Posterior vena cava (tissue), 2 donors: ENCODE measurements around the gene TNFSF12. TPM values are rescaled to one million over a fixed set of nuclear protein-coding genes. Genes with fewer than 3 reads are reported as not detected.

Source experiments
- DNase-seq: peaks from one replicate; pipeline ENCODE4 v3.0.0-alpha.2; 2020; ENCODE audit warnings: low spot score
- intact Hi-C, 2 donors: fragments of 100-400 bp; cut with DNase I; formaldehyde crosslinking; loops; one replicate each; pipeline versions ENCODE4 v1.14.1 to v1.14.2; 2022 to 2023
- total RNA-seq, 2 donors: library from RNA; stranded (reverse); fragmentation: NEBNext Ultra II Directional; extraction: Animal tissue kit (Norgen Biotek cat#: 25700); gene quantifications; one replicate each; pipeline ENCODE4 v1.2.1, GENCODE V29; 2021
- donor health status: DM: yes; HTN: yes; CAD: no.
- donor health status: DM: yes; HTN: yes; CAD: no.

Gene TNFSF12
- total RNA-seq, 2 donors from 2014 or later: 52.0 to 65.1 TPM

DNA sequence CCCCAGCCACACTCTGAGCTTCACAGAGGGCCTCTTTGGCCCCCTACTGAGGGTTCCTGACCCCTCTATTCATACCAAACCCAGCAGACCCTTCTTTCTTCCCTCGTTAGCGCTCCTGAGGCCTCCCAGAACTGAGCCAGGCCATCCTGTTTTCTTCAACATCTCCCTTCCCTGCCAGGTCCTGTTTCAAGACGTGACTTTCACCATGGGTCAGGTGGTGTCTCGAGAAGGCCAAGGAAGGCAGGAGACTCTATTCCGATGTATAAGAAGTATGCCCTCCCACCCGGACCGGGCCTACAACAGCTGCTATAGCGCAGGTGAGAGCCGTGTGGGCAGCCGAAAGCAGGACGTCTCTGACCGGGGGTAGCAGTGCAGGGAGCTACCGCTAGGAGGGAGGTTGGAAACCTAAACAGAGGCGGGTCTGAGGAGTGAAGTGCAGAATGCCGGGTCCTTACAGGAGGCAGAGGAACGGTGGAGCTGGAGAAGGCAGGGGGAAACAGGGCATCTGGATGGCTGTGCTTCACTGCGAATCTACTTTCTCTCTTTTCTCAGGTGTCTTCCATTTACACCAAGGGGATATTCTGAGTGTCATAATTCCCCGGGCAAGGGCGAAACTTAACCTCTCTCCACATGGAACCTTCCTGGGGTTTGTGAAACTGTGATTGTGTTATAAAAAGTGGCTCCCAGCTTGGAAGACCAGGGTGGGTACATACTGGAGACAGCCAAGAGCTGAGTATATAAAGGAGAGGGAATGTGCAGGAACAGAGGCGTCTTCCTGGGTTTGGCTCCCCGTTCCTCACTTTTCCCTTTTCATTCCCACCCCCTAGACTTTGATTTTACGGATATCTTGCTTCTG, 11.5 kb downstream of the TNFSF12 start:
- intact Hi-C loops: loop anchor here in 1 of 2 donors (2.0 to 10.0 kb wide), 3 partner anchors 46 to 206 kb away; partner anchors contain the start of genes FGF11, KCTD11, TMEM102 and TMEM95
- DNase-seq: peak; percentile 90

- intact Hi-C loops: loop anchor here in 1 of 2 donors (2.0 to 10.0 kb wide), 3 partner anchors 46 to 206 kb away; partner anchors contain the start of genes FGF11, KCTD11, TMEM102 and TMEM95
- DNase-seq: peak; percentile 97
Measured at GRCh38 chr17:7561028-7561575, 12.2 kb downstream of the TNFSF12 start.

DNA sequence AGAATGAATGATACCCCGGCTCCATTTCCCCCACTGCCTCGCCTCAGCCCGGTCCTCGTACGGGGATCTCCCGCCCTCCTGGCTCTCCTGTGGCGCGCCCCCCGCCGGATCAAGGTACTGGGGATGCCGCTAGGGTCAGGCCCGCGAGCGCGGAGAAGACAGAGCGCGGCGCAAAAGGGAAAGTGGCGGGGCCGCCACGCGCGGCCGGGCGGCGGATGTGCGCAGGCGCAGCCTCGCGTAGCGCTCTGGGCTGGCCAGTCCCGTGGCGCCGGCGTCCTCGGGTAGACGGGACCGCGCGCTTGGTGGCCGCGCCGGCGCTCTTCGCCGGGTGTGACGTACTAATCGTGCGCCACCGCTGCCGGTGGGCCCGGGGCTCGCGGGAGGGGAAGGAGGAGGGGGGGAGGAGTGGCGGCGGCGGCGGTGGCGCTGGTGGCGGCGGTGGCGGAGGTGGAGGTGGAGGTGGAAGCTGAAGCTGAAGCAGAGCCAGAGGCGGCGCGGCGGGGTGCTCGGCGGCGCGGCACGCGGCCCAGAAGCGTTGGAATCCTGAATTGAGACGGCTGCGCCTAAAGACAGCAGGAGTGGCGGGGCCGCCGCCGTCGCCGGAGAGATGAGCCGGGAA, 12.8 kb downstream of the TNFSF12 start, which contains the start of gene SENP3:
SENP3 (plus strand) TSS at position 331 of the 619 bp plus-strand sequence. CDS start 1,158 bp downstream, outside the sequence.
- peak; percentile 97 for DNase-seq
- intact Hi-C loops: loop anchor here in 1 of 2 donors (2.0 to 10.0 kb wide), 3 partner anchors 47 to 207 kb away; partner anchors contain the start of genes FGF11, KCTD11, TMEM102 and TMEM95

DNA sequence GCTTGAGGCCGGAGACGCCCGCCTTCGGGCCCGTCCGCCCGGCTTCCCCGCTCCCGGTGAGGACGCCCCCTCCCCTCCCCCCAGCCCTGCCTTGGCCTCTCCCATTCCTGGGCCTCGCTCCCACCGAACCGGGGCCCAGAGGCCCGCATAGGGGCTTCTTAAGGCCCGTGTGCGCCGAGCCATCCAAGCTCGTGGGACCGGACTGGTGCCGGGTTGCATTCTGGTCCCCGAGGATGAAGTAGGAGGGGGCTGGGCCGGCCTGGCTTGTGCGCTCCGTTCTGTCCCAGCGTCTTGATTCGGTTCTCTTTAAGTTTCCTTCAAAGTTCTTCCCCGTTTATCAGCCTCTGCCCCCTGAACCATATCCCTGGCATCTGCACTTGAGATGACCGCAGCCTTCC, 13.3 kb downstream of the TNFSF12 start:
- DNase-seq: no peak

DNA sequence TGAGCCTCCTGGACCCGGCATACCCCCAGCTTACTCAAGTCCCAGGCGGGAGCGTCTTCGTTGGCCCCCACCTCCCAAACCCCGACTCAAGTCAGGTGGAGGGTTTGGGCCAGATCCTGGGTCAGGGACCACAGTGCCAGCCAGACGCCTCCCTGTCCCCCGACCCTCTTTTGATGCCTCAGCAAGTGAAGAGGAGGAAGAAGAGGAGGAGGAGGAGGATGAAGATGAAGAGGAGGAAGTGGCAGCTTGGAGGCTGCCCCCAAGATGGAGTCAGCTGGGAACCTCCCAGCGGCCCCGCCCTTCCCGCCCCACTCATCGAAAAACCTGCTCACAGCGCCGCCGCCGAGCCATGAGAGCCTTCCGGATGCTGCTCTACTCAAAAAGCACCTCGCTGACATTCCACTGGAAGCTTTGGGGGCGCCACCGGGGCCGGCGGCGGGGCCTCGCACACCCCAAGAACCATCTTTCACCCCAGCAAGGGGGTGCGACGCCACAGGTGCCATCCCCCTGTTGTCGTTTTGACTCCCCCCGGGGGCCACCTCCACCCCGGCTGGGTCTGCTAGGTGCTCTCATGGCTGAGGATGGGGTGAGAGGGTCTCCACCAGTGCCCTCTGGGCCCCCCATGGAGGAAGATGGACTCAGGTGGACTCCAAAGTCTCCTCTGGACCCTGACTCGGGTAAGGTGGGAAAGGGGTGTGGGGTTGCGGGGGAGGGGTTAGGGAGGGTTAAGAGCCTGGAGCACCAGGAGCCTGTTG, 14.4 kb downstream of the TNFSF12 start:
- DNase-seq: no peak
- intact Hi-C loops: loop anchor here in 1 of 2 donors (10.0 kb wide), 2 partner anchors 128 to 208 kb away; partner anchors contain the start of genes FGF11, KCTD11, TMEM102 and TMEM95

More for the DNA sequence above, 13.3 kb downstream of the TNFSF12 start:
- intact Hi-C loops: loop anchor here in 1 of 2 donors (10.0 kb wide), 2 partner anchors 127 to 207 kb away; partner anchors contain the start of genes FGF11, KCTD11, TMEM102 and TMEM95

DNA sequence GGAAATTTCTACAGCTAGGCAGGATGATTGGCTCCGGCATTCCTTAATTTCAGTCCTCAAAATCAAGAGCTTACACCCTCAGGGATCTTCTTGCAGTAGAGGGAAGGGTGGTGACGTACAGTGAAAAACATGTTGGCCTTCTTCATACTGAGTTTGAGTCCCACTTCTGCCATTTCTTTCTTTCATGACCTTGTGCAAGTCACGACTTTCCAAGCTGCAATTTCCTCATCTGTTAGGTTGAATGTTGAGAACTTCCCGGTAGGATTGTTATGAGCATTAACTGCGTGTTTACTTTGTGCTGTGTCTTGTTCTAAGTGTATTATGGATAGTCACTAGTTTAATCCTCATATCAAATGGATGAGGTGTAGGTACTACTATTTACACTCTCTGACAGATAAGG, 20.7 kb downstream of the TNFSF12 start:
- intact Hi-C loops: loop anchor here in 1 of 2 donors (10.0 kb wide), 2 partner anchors 135 to 215 kb away; partner anchors contain the start of genes FGF11, KCTD11, TMEM102 and TMEM95
- no peak for DNase-seq

DNA sequence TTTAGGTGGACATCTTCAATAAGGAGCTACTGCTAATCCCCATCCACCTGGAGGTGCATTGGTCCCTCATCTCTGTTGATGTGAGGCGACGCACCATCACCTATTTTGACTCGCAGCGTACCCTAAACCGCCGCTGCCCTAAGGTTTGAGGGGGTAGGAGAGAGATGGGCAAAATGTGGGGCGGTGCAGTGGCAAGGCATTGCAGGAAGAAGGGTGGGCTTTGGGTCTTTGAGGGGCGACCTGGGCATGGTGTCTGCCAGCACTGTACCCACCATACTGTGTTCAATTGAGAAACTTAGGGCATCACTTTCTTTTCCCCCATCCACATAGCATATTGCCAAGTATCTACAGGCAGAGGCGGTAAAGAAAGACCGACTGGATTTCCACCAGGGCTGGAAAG, 21.5 kb downstream of the TNFSF12 start:
- intact Hi-C loops: loop anchor here in 1 of 2 donors (10.0 kb wide), 1 partner anchor 1374 kb away; no protein-coding TSS in a partner anchor

DNA sequence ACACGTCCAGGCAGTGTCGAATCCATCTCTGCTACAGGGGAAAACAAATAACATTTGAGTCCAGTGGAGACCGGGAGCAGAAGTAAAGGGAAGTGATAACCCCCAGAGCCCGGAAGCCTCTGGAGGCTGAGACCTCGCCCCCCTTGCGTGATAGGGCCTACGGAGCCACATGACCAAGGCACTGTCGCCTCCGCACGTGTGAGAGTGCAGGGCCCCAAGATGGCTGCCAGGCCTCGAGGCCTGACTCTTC, 23.4 kb downstream of the TNFSF12 start:
- no peak for DNase-seq

More for the DNA sequence above, 21.5 kb downstream of the TNFSF12 start:
- DNase-seq: no peak

GRCh38 chr17:7572588-7573323, 23.9 kb downstream of the TNFSF12 start:
- DNase-seq: peak; percentile 100
- intact Hi-C loops: loop anchor here in 1 of 2 donors (10.0 kb wide), 1 partner anchor 1372 kb away; no protein-coding TSS in a partner anchor

More for the DNA sequence above, 23.4 kb downstream of the TNFSF12 start:
- intact Hi-C loops: loop anchor here in 1 of 2 donors (10.0 kb wide), 1 partner anchor 1373 kb away; no protein-coding TSS in a partner anchor

DNA sequence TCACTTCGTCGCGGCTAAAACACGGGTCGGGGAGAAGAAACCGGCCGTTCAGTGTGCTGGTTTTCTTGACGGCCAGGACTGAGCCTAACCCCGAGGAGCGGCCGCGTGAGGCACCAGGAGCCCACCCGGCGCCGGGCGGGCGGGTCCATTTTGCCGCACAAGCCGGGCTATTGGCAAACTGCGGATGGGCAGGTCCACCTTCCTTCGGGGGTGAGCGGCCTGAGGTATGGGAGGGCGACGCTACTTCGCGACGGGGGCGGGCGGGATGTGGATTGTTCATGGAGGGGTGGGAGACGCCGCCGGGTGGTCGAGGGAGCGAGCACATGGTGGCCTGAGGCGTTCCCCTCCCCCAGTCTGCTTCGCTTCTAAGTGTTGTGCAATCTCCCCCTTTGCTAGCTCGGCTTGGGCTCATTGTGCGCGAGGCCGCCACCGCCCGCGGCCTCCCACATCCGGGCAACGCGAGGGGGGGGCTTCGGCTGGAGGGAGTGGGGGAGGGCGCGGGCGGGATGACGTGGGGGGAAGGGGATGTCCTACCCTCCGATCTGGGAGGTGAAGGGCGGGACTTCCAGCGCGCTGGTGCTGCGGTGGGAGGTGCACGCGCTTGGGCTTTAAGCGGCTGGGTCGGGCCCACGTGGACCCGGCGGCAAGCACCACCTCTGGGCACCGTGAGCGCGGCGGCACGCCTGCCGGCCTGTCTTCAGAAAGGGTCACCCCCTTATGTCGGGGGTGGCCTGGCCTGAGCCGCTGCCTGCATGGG, 24.6 kb downstream of the TNFSF12 start:
- DNase-seq: peak; percentile 97
- intact Hi-C loops: loop anchor here in 1 of 2 donors (10.0 kb wide), 1 partner anchor 1371 kb away; no protein-coding TSS in a partner anchor

DNA sequence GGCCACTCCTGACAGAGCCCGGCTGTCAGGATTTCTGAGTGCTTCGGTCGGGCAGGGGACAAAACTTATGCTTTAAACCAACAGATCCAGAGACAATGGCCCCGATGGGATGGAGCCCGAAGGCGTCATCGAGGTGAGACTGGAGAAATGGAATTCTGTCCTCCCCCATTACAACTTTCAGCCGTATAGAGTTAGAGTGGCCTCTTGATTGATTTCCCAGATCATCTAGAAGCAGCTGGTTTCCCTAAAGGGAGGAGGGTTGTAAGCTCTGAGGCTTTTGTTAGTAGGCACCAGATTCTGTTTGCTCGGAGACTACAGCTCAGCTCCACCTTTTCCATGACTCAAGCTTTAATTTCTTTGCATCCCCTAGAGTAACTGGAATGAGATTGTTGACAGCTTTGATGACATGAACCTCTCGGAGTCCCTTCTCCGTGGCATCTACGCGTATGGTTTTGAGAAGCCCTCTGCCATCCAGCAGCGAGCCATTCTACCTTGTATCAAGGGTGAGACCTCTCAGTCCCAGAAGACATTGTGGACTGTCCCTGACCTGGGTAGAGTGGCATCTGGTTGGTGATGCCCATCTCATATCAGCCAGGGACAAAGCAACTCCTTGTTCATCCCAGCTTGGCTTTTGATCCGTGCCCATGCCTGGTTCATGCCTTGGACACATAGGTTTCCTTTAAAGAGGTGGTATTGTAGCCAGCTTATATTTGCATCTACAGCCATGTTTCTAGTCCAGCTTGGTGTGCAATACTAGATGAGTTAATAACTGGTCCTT, 25.5 kb downstream of the TNFSF12 start:
- intact Hi-C loops: loop anchor here in 1 of 2 donors (10.0 kb wide), 1 partner anchor 1370 kb away; no protein-coding TSS in a partner anchor

GRCh38 chr17:7575481-7575883, 26.6 kb downstream of the TNFSF12 start:
- intact Hi-C loops: loop anchor here in 1 of 2 donors (10.0 kb wide), 1 partner anchor 1369 kb away; no protein-coding TSS in a partner anchor
- no peak for DNase-seq

More for the DNA sequence above, 25.5 kb downstream of the TNFSF12 start:
- DNase-seq: no peak

GRCh38 chr17:7575959-7576358, 27.1 kb downstream of the TNFSF12 start:
- no peak for DNase-seq
- intact Hi-C loops: loop anchor here in 1 of 2 donors (10.0 kb wide), 1 partner anchor 1369 kb away; no protein-coding TSS in a partner anchor

DNA sequence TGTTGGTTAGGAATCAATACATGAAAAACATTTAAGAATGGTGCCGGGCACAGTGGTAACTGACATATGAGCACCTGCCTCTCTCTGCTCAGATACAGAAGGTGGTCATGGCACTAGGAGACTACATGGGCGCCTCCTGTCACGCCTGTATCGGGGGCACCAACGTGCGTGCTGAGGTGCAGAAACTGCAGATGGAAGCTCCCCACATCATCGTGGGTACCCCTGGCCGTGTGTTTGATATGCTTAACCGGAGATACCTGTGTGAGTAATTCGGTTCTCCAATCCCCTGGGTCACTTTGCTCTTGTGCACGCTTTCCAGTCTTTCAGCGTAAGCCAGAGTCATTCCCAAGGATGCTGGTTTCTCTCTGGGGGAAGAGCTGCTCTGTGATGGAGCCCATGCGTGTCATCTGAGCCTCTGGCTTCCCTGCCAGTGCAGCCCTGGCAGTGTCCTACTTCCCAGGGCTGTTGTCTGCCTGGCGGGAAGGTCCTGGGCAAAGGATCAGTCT, 27.6 kb downstream of the TNFSF12 start:
- DNase-seq: no peak
- intact Hi-C loops: loop anchor here in 1 of 2 donors (10.0 kb wide), 1 partner anchor 1368 kb away; no protein-coding TSS in a partner anchor

DNA sequence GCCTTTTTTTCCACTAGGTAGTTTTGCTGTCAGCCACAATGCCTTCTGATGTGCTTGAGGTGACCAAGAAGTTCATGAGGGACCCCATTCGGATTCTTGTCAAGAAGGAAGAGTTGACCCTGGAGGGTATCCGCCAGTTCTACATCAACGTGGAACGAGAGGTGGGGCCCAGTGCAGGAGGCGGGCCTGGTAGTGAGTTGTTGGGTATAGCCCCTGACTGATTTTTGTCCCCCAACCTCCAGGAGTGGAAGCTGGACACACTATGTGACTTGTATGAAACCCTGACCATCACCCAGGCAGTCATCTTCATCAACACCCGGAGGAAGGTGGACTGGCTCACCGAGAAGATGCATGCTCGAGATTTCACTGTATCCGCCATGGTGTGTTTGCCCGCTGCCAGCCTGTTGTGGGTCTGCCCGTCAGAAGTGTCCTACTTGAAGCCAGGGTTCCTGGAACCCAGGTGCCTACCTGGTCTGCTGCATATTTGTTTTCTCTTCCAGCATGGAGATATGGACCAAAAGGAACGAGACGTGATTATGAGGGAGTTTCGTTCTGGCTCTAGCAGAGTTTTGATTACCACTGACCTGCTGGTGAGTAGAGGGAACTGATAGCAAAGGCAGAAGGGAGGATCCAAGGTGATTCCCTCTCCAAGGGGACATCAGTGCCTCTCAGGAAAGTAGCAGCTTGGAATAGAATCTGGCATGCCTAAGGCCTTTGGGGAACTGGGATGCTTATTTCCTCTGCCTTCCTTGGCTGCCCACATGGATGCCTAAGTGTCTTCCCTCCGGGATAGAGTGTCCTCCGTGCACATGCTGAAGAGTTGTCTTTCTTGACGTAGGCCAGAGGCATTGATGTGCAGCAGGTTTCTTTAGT, 28.7 kb downstream of the TNFSF12 start:
- intact Hi-C loops: loop anchor here in 1 of 2 donors (10.0 kb wide), 1 partner anchor 1367 kb away; no protein-coding TSS in a partner anchor
- no peak for DNase-seq
